Measurements from ENCODE around the gene RAB4B. TPM values are rescaled to one million over a fixed set of nuclear protein-coding genes. Genes with fewer than 3 reads are reported as not detected.
"Not testable (repeated sequence)": the region's sequence is repeated elsewhere in the genome, so short reads cannot be mapped to it uniquely, and the experiment has no call there.

RAB4B gene
- total RNA-seq, 1 experiment from 2014 or later = 20.8 TPM

DNA sequence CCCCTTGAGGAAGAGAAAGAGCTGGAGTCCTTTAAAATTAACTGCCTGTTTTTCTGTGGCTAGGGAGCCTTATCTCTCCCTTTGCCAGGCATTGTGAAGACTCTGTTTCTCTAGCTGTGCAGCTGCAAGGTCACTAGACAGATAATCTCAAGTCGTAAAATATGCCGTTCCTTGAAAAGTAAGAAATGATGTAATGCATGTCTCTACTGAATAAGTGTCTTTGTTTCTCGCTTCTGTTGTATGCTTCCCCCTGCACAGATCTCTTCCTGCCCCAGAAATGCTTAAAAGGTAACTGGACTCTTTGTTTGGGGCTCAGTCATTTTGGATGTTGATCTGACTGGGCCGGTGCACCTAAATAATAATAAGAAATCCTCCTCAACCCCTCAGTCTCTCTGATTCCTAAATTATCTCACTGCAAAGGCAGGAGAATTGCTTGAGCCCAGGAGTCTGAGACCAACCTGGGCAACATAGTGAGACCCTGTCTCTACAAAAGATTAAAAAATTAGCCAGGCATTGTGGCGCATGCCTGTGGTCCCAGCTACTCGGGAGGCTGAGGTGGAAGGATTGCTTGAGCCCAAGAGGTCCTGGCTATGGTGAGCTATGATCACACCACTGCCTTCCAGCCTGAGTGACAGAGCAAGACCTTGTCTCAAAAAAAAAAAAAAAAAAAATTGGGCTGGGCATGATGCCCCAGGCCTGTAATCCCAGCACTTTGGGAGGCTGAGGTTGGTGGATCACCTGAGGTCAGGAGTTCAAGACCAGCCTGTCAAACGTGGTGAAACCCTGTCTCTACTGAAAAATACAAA lies 55.9 kb downstream of the RAB4B start:
- DNase-seq (ENCODE audit: low spot score); in situ Hi-C loops (cut with HindIII; ENCODE audit: low sequenced_read_pairs): not testable (repeated sequence)

DNA sequence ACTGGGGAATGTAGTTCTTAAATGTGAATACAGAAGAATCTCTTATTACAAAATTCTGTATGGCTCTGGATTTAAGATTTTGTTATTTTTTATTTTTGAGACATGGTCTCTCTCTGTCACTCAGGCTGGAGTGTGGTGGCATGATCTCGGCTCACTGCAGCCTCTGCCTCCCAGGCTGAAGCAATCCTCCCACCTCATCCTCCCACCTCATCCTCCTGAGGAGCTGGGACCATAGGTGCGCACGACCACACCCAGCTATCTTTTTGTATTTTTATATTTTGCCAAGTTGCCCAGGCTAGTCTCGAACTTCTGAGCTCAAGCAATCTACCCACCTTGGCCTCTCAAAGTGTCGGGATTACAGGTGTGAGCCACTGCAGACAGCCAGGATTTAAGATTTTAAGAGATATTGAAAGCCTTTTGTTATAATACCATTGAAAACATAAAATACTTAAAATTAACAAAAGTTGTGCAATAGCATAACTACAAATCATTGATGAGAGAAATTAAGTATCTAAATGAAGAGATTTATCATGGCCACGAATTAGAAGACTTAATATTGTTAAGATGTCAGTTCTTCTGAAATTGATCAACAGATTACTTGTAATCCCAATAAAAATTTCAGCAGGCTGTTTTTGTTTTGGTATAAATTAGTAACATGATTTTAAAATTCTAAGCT lies 58.8 kb downstream of the RAB4B start:
- DNase-seq (ENCODE audit: low spot score) = no peak
- in situ Hi-C loops (cut with HindIII; ENCODE audit: low sequenced_read_pairs) = no loop called here

DNA sequence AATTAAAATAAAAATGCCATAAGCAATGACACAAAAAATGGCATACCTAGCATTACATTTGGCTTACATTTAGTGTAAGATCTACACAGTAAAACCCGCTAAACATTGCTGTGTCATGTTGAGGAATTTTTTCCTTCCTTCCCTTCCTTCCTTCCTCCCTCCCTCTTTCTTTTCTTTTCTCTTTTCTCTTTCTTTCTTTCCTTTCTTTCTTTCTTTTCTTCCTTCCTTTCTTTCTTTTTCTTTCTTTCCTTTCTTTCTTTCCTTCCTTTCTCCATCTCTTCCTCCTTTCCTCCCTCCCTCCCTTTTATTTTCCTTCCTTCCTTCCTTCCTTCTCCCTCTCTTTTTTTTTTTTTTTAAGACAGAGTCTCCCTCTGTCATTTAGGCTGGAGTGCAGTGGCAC lies 60.4 kb downstream of the RAB4B start:
- DNase-seq (ENCODE audit: low spot score); in situ Hi-C loops (cut with HindIII; ENCODE audit: low sequenced_read_pairs): not testable (repeated sequence)

DNA sequence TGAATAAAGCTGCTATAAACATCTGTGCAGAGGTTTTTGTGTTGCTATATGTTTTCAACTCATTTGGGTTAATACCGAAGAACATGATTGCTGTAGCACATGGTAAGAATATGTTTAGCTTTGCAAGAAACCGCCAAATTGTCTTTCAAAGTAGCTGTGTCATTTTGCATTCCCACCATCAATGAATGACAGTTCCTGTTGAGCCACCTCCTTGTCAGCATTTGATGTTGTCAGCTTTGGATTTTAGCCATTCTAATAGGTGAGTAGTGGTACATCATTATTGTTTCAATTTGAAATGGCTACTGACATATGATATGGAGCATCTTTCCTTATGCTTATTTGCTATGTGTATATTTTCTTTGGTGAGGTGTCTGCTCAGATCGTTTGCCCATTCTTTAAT lies 64.0 kb downstream of the RAB4B start:
- DNase-seq (ENCODE audit: low spot score); in situ Hi-C loops (cut with HindIII; ENCODE audit: low sequenced_read_pairs): not testable (repeated sequence)

DNA sequence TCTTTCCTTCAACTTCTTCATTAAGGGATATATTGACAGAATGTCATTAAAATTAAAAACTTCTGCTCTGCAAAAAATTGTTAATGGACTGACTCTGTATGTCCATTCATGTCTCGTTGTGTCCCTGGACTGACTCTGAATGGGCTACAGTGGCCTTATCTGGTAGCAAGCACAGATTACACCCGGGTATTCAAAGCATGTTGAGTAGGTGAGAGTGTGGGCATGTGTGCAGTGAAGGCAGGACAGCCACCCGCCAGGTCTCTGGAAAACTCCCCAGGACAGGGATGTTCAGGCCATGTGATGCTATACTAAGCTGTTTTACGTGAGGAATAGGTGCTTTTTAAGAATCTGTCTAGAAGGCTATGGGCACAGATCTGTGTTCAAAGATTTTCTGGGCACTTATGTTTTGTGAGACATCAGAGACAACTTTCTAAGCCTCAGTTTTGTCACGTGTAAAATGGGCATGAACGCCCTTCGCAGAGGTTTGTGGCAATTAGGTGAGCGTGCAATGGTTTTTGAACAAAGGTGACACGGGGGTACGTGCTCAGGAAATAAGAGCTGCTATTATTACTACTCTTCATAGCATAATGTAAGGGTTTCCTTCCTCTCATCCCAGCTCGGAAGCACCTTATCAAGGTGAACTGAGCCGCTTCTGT lies 65.1 kb downstream of the RAB4B start:
- in situ Hi-C loops (cut with HindIII; ENCODE audit: low sequenced_read_pairs); DNase-seq (ENCODE audit: low spot score): not testable (repeated sequence)

DNA sequence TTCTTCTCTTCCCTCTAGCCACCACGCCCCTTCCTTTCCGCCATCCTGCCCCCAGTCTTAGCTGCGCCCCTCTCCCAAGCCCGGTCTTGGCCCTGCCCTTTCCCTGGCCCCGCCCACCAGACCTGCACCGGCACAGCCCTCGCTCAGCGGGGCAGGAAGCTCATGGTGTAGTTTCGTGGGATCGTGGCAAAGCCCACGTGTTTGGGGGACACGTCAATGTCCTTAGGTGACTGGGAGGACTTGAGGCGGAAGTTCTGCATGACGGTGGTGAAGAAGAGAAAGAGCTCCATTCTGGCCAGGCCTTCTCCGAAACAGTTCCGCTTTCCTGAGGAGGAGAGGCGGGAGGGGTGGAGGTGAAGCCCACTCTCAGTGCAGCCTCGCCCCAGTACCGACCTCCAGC lies 65.6 kb downstream of the RAB4B start:
- DNase-seq (ENCODE audit: low spot score); in situ Hi-C loops (cut with HindIII; ENCODE audit: low sequenced_read_pairs): not testable (repeated sequence)

Other genes with a start within 250 kb of the RAB4B start
- gene SHKBP1, start 201.4 kb upstream of the RAB4B start, total RNA-seq (2014; rRNA removed; shearing (Covaris generic)) = 74.5 and 115 TPM in 2 replicates
- gene LTBP4, start 176.9 kb upstream of the RAB4B start, total RNA-seq (2014; rRNA removed; shearing (Covaris generic)) = 54.8 and 64.4 TPM in 2 replicates
- 18.5 and 25.1 TPM in 2 replicates for gene NUMBL, start 87.6 kb upstream of the RAB4B start, total RNA-seq (2014; rRNA removed; shearing (Covaris generic))
- 58.6 and 59.5 TPM in 2 replicates for gene COQ8B, start 61.4 kb upstream of the RAB4B start, total RNA-seq (2014; rRNA removed; shearing (Covaris generic))
- gene ITPKC, start 61.1 kb upstream of the RAB4B start, total RNA-seq (2014; rRNA removed; shearing (Covaris generic)) = 14.3 and 24.4 TPM in 2 replicates
- gene ACTMAP, start 27.8 kb upstream of the RAB4B start, total RNA-seq (2014; rRNA removed; shearing (Covaris generic)) = 3.3 and 6.8 TPM in 2 replicates
- gene SNRPA, start 27.0 kb upstream of the RAB4B start, total RNA-seq (2014; rRNA removed; shearing (Covaris generic)) = 134 and 162 TPM in 2 replicates
- gene MIA, start 2.7 kb upstream of the RAB4B start, total RNA-seq (2014; rRNA removed; shearing (Covaris generic)) = 3.8 TPM in 1 of 2 replicates, not detected in the other
- gene EGLN2, start 20.9 kb downstream of the RAB4B start, total RNA-seq (2014; rRNA removed; shearing (Covaris generic)) = 113 and 117 TPM in 2 replicates
- not detected in 2 replicates for gene CYP2A6, start 72.2 kb downstream of the RAB4B start, total RNA-seq (2014; rRNA removed; shearing (Covaris generic))
- gene CYP2A7, start 104.0 kb downstream of the RAB4B start, total RNA-seq (2014; rRNA removed; shearing (Covaris generic)) = not detected in 2 replicates
- not detected in 2 replicates for gene CYP2B6, start 213.0 kb downstream of the RAB4B start, total RNA-seq (2014; rRNA removed; shearing (Covaris generic))